ENCODE data around the gene TEX264. TPM values are rescaled to one million over a fixed set of nuclear protein-coding genes. Genes with fewer than 3 reads are reported as not detected.
A peak's percentile ranks its signal among the peaks of the same experiment; 100 is the strongest.
"Not testable (repeated sequence)": the region's sequence is repeated elsewhere in the genome, so short reads cannot be mapped to it uniquely, and the experiment has no call there.

The TEX264 gene
- total RNA-seq, 1 donor from 2014 or later: 0.54 TPM

DNA sequence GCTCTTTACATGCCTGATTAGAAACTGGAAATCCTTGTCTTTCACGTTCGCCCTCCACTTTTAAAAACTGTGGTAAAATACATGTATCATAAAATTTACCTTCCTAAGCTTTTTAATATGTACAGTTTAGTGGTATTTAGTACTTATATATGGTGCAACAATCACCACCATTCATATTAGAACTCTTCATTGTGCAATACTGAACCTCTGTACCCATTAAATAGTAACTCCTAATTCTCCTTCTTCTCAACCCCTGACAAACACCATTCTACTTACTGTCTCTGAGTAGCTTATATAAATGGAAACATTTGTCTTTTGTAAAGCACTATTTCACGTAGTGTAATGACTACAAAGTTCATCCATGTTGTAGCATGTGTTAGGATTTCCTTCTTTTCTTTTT lies 64.0 kb downstream of the TEX264 start:
- H3K79me2 ChIP-seq (ENCODE audit: low read depth): no peaks in the 10 kb centered on the region
- H3K4me2 ChIP-seq: peak overlapping the region; percentile 49
- Mint-ChIP-seq H3K27me3 (ENCODE audit: insufficient read depth, low read depth) (peaks cover 6% of the 10 kb centered on the region), H3K36me3 (no peaks in the 10 kb centered on the region), H3K4me1 (peaks cover 8% of the 10 kb centered on the region), H3K9me3 (no peaks in the 10 kb centered on the region), H3K4me3 (no peak overlapping the region), H3K27ac (no peak overlapping the region)
- H3F3A ChIP-seq (ENCODE audit: low read depth): no peaks in the 10 kb centered on the region
- peak overlapping the region; percentile 83 for H2AFZ ChIP-seq (replicated peaks)
- no peak overlapping the region for H3K9ac ChIP-seq
- H3K27ac ChIP-seq: no peak overlapping the region
- H3K4me1 ChIP-seq: peaks cover 17% of the 10 kb centered on the region
- no peak for DNase-seq (ENCODE audit: low spot score)
- H3K9me3 ChIP-seq (ENCODE audit: low read depth): no peaks in the 10 kb centered on the region
- H3K27me3 ChIP-seq: no peaks in the 10 kb centered on the region
- TF ChIP-seq EZH2 (IDR thresholded peaks at IDR 0.05): no peak
- no peak for TF ChIP-seq EZH2phosphoT487 (IDR thresholded peaks at IDR 0.05)
- TF ChIP-seq, protein P1, sequence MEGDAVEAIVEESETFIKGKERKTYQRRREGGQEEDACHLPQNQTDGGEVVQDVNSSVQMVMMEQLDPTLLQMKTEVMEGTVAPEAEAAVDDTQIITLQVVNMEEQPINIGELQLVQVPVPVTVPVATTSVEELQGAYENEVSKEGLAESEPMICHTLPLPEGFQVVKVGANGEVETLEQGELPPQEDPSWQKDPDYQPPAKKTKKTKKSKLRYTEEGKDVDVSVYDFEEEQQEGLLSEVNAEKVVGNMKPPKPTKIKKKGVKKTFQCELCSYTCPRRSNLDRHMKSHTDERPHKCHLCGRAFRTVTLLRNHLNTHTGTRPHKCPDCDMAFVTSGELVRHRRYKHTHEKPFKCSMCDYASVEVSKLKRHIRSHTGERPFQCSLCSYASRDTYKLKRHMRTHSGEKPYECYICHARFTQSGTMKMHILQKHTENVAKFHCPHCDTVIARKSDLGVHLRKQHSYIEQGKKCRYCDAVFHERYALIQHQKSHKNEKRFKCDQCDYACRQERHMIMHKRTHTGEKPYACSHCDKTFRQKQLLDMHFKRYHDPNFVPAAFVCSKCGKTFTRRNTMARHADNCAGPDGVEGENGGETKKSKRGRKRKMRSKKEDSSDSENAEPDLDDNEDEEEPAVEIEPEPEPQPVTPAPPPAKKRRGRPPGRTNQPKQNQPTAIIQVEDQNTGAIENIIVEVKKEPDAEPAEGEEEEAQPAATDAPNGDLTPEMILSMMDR (IDR thresholded peaks at IDR 0.05): no peak
- no peaks in the 10 kb centered on the region for H4K20me1 ChIP-seq (ENCODE audit: low read depth)
- H3K36me3 ChIP-seq: no peaks in the 10 kb centered on the region
- no peak overlapping the region for H3K4me3 ChIP-seq

DNA sequence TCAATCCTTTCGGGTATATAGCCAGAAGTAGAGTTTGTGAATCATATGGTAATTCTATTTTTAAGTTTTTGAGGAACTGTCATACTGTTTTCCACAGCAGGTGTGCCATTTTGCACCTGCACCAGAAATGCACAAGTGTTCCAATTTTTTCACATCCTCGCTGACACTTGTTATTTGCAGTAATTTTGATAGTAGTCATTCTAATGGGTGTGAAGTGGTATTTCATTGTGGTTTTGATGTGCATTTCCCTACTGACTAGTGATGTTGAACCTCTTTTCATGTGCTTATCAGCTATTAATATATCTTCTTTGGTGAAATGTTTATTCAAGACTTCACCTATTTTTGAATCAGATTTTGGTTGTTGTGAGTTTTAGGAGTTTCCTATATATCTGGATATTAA lies 64.9 kb downstream of the TEX264 start:
- Histone ChIP-seq H3K27me3 (no peaks in the 10 kb centered on the region), H3K4me3 (no peak overlapping the region), H3K9me3 (ENCODE audit: low read depth) (no peaks in the 10 kb centered on the region), H3F3A (ENCODE audit: low read depth) (no peaks in the 10 kb centered on the region), H4K20me1 (ENCODE audit: low read depth) (no peaks in the 10 kb centered on the region), H3K4me2 (no peak overlapping the region), H3K27ac (no peak overlapping the region), H3K36me3 (no peaks in the 10 kb centered on the region), H3K9ac (no peak overlapping the region), H2AFZ (replicated peaks) (no peak overlapping the region), H3K79me2 (ENCODE audit: low read depth) (no peaks in the 10 kb centered on the region), H3K4me1 (peaks cover 17% of the 10 kb centered on the region)
- DNase-seq (ENCODE audit: low spot score): no peak
- TF ChIP-seq, protein P1 (IDR thresholded peaks at IDR 0.05): no peak
- TF ChIP-seq EZH2phosphoT487 (IDR thresholded peaks at IDR 0.05): no peak
- no peak for TF ChIP-seq EZH2 (IDR thresholded peaks at IDR 0.05)
- H3K27ac Mint-ChIP-seq: no peak overlapping the region
- H3K4me1 Mint-ChIP-seq: peaks cover 8% of the 10 kb centered on the region
- H3K36me3 Mint-ChIP-seq: no peaks in the 10 kb centered on the region
- H3K27me3 Mint-ChIP-seq (ENCODE audit: insufficient read depth, low read depth): peaks cover 3% of the 10 kb centered on the region
- H3K9me3 Mint-ChIP-seq: no peaks in the 10 kb centered on the region
- H3K4me3 Mint-ChIP-seq: no peak overlapping the region

DNA sequence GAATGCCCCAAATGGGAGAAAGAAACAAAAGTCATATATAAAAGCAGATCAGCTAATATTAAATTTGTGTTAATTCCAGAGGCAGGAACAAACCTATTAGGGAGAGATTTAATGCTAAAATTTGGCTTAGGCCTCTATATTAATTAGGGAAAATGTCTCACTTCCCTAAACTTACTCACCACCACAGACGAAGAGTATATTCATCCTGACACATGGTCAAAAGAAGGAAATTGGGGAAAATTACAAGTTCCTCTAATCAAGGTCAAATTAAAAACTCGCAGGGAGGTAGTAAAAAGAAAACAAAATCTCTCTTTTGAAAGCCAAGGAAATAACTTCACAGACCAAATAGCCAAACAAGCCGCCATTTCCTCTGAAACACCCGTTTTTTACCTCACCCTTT lies 68.1 kb downstream of the TEX264 start:
- Mint-ChIP-seq H3K4me3 (no peak overlapping the region), H3K27me3 (ENCODE audit: insufficient read depth, low read depth) (peaks cover 5% of the 10 kb centered on the region), H3K36me3 (no peaks in the 10 kb centered on the region), H3K4me1 (peaks cover 7% of the 10 kb centered on the region), H3K27ac (no peak overlapping the region), H3K9me3 (no peaks in the 10 kb centered on the region)
- H3K79me2 ChIP-seq (ENCODE audit: low read depth): no peaks in the 10 kb centered on the region
- peaks cover 17% of the 10 kb centered on the region for H3K4me1 ChIP-seq
- no peaks in the 10 kb centered on the region for H3K36me3 ChIP-seq
- no peaks in the 10 kb centered on the region for H3K27me3 ChIP-seq
- no peaks in the 10 kb centered on the region for H3K9me3 ChIP-seq (ENCODE audit: low read depth)
- H4K20me1 ChIP-seq (ENCODE audit: low read depth): no peaks in the 10 kb centered on the region
- TF ChIP-seq EZH2phosphoT487 (IDR thresholded peaks at IDR 0.05): no peak
- TF ChIP-seq, protein P1 (IDR thresholded peaks at IDR 0.05): no peak
- TF ChIP-seq EZH2 (IDR thresholded peaks at IDR 0.05): no peak
- no peak overlapping the region for H3K9ac ChIP-seq
- H2AFZ ChIP-seq (replicated peaks): peak overlapping the region; percentile 94
- no peak for DNase-seq (ENCODE audit: low spot score)
- H3K4me3 ChIP-seq: no peak overlapping the region
- no peak overlapping the region for H3K4me2 ChIP-seq
- no peak overlapping the region for H3K27ac ChIP-seq
- no peaks in the 10 kb centered on the region for H3F3A ChIP-seq (ENCODE audit: low read depth)

DNA sequence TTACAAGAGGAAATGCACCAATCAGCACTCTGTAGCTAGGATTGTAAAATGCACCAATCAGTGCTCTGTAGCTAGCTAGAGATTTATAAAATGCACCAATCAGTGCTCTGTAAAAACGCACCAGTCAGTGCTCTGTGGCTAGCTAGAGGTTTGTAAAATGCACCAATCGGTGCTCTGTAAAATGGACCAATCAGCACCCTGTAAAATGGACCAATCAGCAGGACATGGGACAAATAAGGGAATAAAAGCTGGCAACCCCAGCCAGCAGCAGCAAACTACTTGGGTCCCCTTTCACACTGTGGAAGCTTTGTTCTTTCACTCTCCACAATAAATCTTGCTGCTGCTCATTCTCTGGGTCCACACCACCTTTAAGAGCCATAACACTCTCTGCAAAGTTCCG lies 71.3 kb downstream of the TEX264 start:
- H3K9me3 Mint-ChIP-seq; H3K36me3 Mint-ChIP-seq; DNase-seq (ENCODE audit: low spot score); H3K9me3 ChIP-seq (ENCODE audit: low read depth); H3K4me1 Mint-ChIP-seq; H3K27me3 Mint-ChIP-seq (ENCODE audit: insufficient read depth, low read depth); H3K27ac Mint-ChIP-seq; H3K36me3 ChIP-seq; H3K4me2 ChIP-seq; H3K4me3 Mint-ChIP-seq; H2AFZ ChIP-seq (replicated peaks); H3K4me1 ChIP-seq; H3K27me3 ChIP-seq; H3K4me3 ChIP-seq; H3K27ac ChIP-seq; H3K9ac ChIP-seq; H3F3A ChIP-seq (ENCODE audit: low read depth); H4K20me1 ChIP-seq (ENCODE audit: low read depth); H3K79me2 ChIP-seq (ENCODE audit: low read depth): not testable (repeated sequence)

DNA sequence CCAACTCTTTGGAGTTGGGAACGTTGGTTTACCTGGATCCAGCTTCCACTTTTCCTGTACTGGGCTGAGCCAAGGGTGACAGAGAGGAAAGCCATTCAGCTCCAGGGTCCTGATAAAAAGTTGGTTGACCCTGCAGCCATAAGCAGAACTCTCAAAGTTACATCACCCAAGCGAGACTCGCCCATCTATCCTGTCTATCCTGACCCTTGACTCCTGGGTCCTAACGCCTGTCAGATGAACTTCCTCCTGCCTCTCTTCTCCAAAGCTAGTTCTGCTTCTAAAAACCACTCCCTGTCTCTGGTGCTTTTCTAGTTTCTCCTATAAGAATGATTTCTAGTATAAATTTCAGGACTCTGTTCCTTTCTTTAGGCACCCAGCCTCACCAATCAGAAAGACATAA lies 71.9 kb downstream of the TEX264 start:
- H3F3A ChIP-seq (ENCODE audit: low read depth); H3K27me3 Mint-ChIP-seq (ENCODE audit: insufficient read depth, low read depth); H3K4me3 ChIP-seq; H3K27ac ChIP-seq; H3K9me3 ChIP-seq (ENCODE audit: low read depth); H3K4me1 ChIP-seq; H3K4me1 Mint-ChIP-seq; H3K9me3 Mint-ChIP-seq; H3K36me3 Mint-ChIP-seq; H3K27ac Mint-ChIP-seq; H3K4me3 Mint-ChIP-seq; H3K4me2 ChIP-seq; H3K9ac ChIP-seq; H3K36me3 ChIP-seq; DNase-seq (ENCODE audit: low spot score); H4K20me1 ChIP-seq (ENCODE audit: low read depth); H3K79me2 ChIP-seq (ENCODE audit: low read depth); H3K27me3 ChIP-seq; H2AFZ ChIP-seq (replicated peaks): not testable (repeated sequence)

Data from neural progenitor cell (in vitro differentiated cells).